ENCODE measurements around the gene CEMP1. TPM values are rescaled to one million over a fixed set of nuclear protein-coding genes. Genes with fewer than 3 reads are reported as not detected.
A peak's percentile ranks its signal among the peaks of the same experiment; 100 is the strongest.

Gene CEMP1
- total RNA-seq, 3 donors from 2014 or later = 2.3 to 2.6 TPM; not detected in 1

GRCh38 chr16:2532494-2533141 is 1.4 kb upstream of the CEMP1 start:
- Histone ChIP-seq H3K9me3 (no peaks in the 10 kb centered on the region), H3K4me1 (peaks cover 0 to 7% of the 10 kb centered on the region in 2 donors), H3K4me3 (peak overlapping the region; percentile 67 to 81 (median 75)), H3K27ac (peak overlapping the region; percentile 98 to 99), H3K27me3 (no peaks in the 10 kb centered on the region), H3K36me3 (no peaks in the 10 kb centered on the region)
- TF ChIP-seq POLR2A (IDR thresholded peaks at IDR 0.05) (peak; percentile 43), CTCF (IDR thresholded peaks at IDR 0.05) (peak in 1 of 3 donors; percentile 17), POLR2AphosphoS5 (IDR thresholded peaks at IDR 0.05) (peak in 2 of 3 donors; percentile 53 to 57)
- DNase-seq (ENCODE audit: low spot score in 2 of 2) = peak; percentile 93
- intact Hi-C loops (cut with DNase I; ENCODE audit: low total_unique reads) = no loop called here

GRCh38 chr16:2531696-2532493 is 687 bp upstream of the CEMP1 start:
- H3K27ac ChIP-seq = peak overlapping the region; percentile 98 to 99
- peaks cover 0 to 7% of the 10 kb centered on the region in 2 donors for H3K4me1 ChIP-seq
- peak overlapping the region; percentile 67 to 81 (median 75) for H3K4me3 ChIP-seq
- no peaks in the 10 kb centered on the region for H3K9me3 ChIP-seq
- DNase-seq (ENCODE audit: low spot score in 2 of 2) = peak; percentile 99
- no peaks in the 10 kb centered on the region for H3K36me3 ChIP-seq
- H3K27me3 ChIP-seq = no peaks in the 10 kb centered on the region
- TF ChIP-seq POLR2AphosphoS5 (IDR thresholded peaks at IDR 0.05) = peak in 2 of 3 donors; percentile 76 to 82
- TF ChIP-seq POLR2A (IDR thresholded peaks at IDR 0.05) = no peak
- TF ChIP-seq CTCF (IDR thresholded peaks at IDR 0.05) = no peak
- intact Hi-C loops (cut with DNase I; ENCODE audit: low total_unique reads) = no loop called here

GRCh38 chr16:2530629-2531318 is 434 bp downstream of the CEMP1 start:
- Histone ChIP-seq H3K27me3 (no peaks in the 10 kb centered on the region), H3K9me3 (no peaks in the 10 kb centered on the region), H3K36me3 (no peaks in the 10 kb centered on the region), H3K4me3 (peak overlapping the region in 2 of 3 donors; percentile 67 to 75), H3K4me1 (peaks cover 0 to 7% of the 10 kb centered on the region in 2 donors), H3K27ac (peak overlapping the region; percentile 98 to 99)
- DNase-seq (ENCODE audit: low spot score in 2 of 2) = no peak
- intact Hi-C loops (cut with DNase I; ENCODE audit: low total_unique reads) = no loop called here
- TF ChIP-seq CTCF (IDR thresholded peaks at IDR 0.05) (no peak), POLR2AphosphoS5 (IDR thresholded peaks at IDR 0.05) (no peak), POLR2A (IDR thresholded peaks at IDR 0.05) (no peak)

GRCh38 chr16:2529961-2530628 is 1.1 kb downstream of the CEMP1 start:
- no peaks in the 10 kb centered on the region for H3K36me3 ChIP-seq
- H3K4me1 ChIP-seq = peaks cover 0 to 7% of the 10 kb centered on the region in 2 donors
- no peaks in the 10 kb centered on the region for H3K27me3 ChIP-seq
- DNase-seq (ENCODE audit: low spot score in 2 of 2) = no peak
- no peak overlapping the region for H3K4me3 ChIP-seq
- intact Hi-C loops (cut with DNase I; ENCODE audit: low total_unique reads) = no loop called here
- TF ChIP-seq POLR2AphosphoS5 (IDR thresholded peaks at IDR 0.05) (no peak), POLR2A (IDR thresholded peaks at IDR 0.05) (no peak), CTCF (IDR thresholded peaks at IDR 0.05) (no peak)
- peak overlapping the region in 1 of 2 donors; percentile 12 for H3K27ac ChIP-seq
- no peaks in the 10 kb centered on the region for H3K9me3 ChIP-seq
